OCI-LY3 (cell line): ENCODE results near the gene GADL1.

Experiments
- CTCF ChIP-seq: fragments of 200-600, 300-600 bp; sonication (generic); IDR thresholded peaks from 2 replicates; pipeline ENCODE4 v1.5.1; 2014; ENCODE audit warnings: antibody characterized with exemption, low read length, low read depth
- EZH2phosphoT487 ChIP-seq: fragments of 200-600 bp; shearing (Covaris generic); IDR thresholded peaks from 2 replicates; pipeline ENCODE4 v1.6.1; 2018; ENCODE audit warnings: antibody characterized with exemption, mixed run types, low read depth

- TF ChIP-seq CTCF (no peak), EZH2phosphoT487 (no peak)
Observed at GRCh38 chr3:30698549-30698948, 195.9 kb downstream of the GADL1 start.
